PC-9 (cell line): ENCODE data around the gene PRSS50. TPM values are rescaled to one million over a fixed set of nuclear protein-coding genes. Genes with fewer than 3 reads are reported as not detected.

ENCODE experiments used
- BruUV-seq: library from RNA; stranded (reverse); fragments of 400-500 nt; replicated peaks from 2 replicates; lab custom pipeline; 2021; lab: Mats Ljungman, UMichigan
- CTCF ChIA-PET: fragments of 300-600 bp; sonication (Branson Sonifier 250); formaldehyde crosslinking; loops from one replicate; lab custom pipeline; 2022; ENCODE audit warnings: antibody characterized with exemption; lab: Charles Lee
- POLR2A ChIA-PET: fragments of 300-600 bp; sonication (Branson Sonifier 250); formaldehyde crosslinking; loops from one replicate; lab custom pipeline; 2022; ENCODE audit warnings: antibody characterized with exemption; ENCODE audit not compliant: unreplicated experiment; lab: Charles Lee
- DNase-seq, 2 experiments: peaks; one replicate each; pipeline versions ENCODE4 v3.0.0 to v3.0.0-alpha.2; 2015 to 2022; ENCODE audit warnings: mixed read lengths in 1 of 2
- H2AFZ ChIP-seq: fragments of 200-600 bp; sonication (generic); 2 replicates; pipeline ENCODE4 v1.8.1; 2017; ENCODE audit warnings: antibody characterized with exemption
- H3F3A ChIP-seq: fragments of 200-600 bp; sonication (generic); 2 replicates; pipeline ENCODE4 v1.8.1; 2017; ENCODE audit warnings: antibody characterized with exemption, mild to moderate bottlenecking, low read depth; ENCODE audit not compliant: insufficient read depth
- H3K27ac ChIP-seq: fragments of 200-600 bp; sonication (generic); 2 replicates; pipeline ENCODE4 v1.6.1; 2016; ENCODE audit warnings: mixed run types
- H3K27me3 ChIP-seq: fragments of 200-600 bp; sonication (generic); 2 replicates; pipeline ENCODE4 v1.6.1; 2016; ENCODE audit warnings: low read depth, mixed run types; ENCODE audit not compliant: insufficient read depth
- H3K36me3 ChIP-seq: fragments of 200-600 bp; sonication (generic); 2 replicates; pipeline ENCODE4 v1.6.1; 2016; ENCODE audit warnings: low read depth, mixed run types
- H3K4me1 ChIP-seq: fragments of 200-600 bp; sonication (generic); replicated peaks from 2 replicates; pipeline ENCODE4 v1.6.1; 2016; ENCODE audit warnings: mixed run types; ENCODE audit not compliant: insufficient read depth
- H3K4me2 ChIP-seq: fragments of 200-600 bp; sonication (generic); 2 replicates; pipeline ENCODE4 v1.6.1; 2017; ENCODE audit warnings: mixed run types
- H3K4me3 ChIP-seq: fragments of 200-600 bp; sonication (generic); 2 replicates; pipeline ENCODE4 v1.6.1; 2016; ENCODE audit warnings: mixed run types
- H3K79me2 ChIP-seq: fragments of 200-600 bp; sonication (generic); 2 replicates; pipeline ENCODE4 v1.6.1; 2017; ENCODE audit warnings: low read depth, mixed run types
- H3K9me2 ChIP-seq: fragments of 200-600 bp; sonication (generic); 2 replicates; pipeline ENCODE4 v1.8.1; 2017; ENCODE audit warnings: mild to moderate bottlenecking; ENCODE audit not compliant: insufficient read depth
- H3K9me3 ChIP-seq: fragments of 200-600 bp; sonication (generic); 2 replicates; pipeline ENCODE4 v1.8.1; 2016; ENCODE audit warnings: low read depth; ENCODE audit not compliant: insufficient read depth
- H4K20me1 ChIP-seq: fragments of 200-600 bp; sonication (generic); 2 replicates; pipeline ENCODE4 v1.8.1; 2017; ENCODE audit not compliant: insufficient read depth
- EZH2 ChIP-seq: fragments of 200-600 bp; sonication (generic); IDR thresholded peaks from 2 replicates; pipeline ENCODE4 v1.8.0; 2017; ENCODE audit warnings: antibody characterized with exemption, low read depth
- intact Hi-C: fragments of 100-400 bp; cut with micrococcal nuclease; formaldehyde crosslinking; loops from one replicate; pipeline ENCODE4 v1.10.0; 2022; ENCODE audit not compliant: unreplicated experiment
- total RNA-seq: library from RNA; stranded (reverse); gene quantifications from 2 replicates; pipeline ENCODE4 v1.2.3, GENCODE V29; 2021
- TF ChIP-seq, protein P1 (sequence below): fragments of 200-600 bp; sonication (generic); conservative IDR thresholded peaks from 2 replicates; pipeline ENCODE4 v1.6.1; 2017; ENCODE audit warnings: mixed run types, antibody characterized with exemption, mild to moderate bottlenecking, moderate library complexity

The PRSS50 gene
- total RNA-seq, 1 experiment from 2014 or later = 0.50 TPM

DNA sequence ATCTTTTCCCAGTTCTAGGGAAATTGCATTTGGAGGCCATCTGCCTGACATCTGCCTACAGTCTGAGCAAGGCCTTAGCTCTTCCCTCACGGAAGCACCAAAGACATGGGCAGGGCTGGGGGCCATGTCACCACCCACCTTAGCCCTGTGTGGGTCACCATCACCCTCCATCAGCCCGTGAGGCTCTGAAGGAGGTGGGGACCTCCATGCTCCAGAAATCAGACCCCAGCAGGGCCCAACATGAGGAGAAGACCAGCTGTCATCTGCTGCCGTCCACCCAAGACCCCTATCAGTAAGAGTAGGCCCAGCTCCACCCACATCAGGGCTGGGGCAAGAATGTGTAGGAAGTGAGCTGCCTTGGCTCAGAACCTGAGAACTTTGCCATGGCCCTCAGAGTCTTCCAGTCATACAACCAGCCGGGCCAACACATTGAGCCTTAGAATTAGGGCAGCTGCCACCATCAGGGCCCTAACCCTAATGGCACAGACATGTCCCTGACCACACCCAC, 14.6 kb downstream of the PRSS50 start:
- DNase-seq = no peak
- ChIA-PET POLR2A (interaction anchor here (0.7 kb wide), 1 partner anchor 27 kb away, joined by 7 read pairs; no protein-coding TSS in a partner anchor), CTCF (no interaction called here)
- intact Hi-C loops = no loop called here
- H3K36me3 ChIP-seq = no peaks in the 10 kb centered on the region
- no peaks in the 10 kb centered on the region; the same call in 1 of the 2 replicates for H3F3A ChIP-seq
- peaks cover 26% of the 10 kb centered on the region for H3K4me1 ChIP-seq
- H4K20me1 ChIP-seq = no peaks in the 10 kb centered on the region
- H3K79me2 ChIP-seq = no peaks in the 10 kb centered on the region
- no peak overlapping the region for H3K27ac ChIP-seq
- no peak overlapping the region for H3K4me3 ChIP-seq
- H3K27me3 ChIP-seq = no peaks in the 10 kb centered on the region
- no peaks in the 10 kb centered on the region for H3K9me2 ChIP-seq
- no peaks in the 10 kb centered on the region for H3K9me3 ChIP-seq
- TF ChIP-seq, protein P1, sequence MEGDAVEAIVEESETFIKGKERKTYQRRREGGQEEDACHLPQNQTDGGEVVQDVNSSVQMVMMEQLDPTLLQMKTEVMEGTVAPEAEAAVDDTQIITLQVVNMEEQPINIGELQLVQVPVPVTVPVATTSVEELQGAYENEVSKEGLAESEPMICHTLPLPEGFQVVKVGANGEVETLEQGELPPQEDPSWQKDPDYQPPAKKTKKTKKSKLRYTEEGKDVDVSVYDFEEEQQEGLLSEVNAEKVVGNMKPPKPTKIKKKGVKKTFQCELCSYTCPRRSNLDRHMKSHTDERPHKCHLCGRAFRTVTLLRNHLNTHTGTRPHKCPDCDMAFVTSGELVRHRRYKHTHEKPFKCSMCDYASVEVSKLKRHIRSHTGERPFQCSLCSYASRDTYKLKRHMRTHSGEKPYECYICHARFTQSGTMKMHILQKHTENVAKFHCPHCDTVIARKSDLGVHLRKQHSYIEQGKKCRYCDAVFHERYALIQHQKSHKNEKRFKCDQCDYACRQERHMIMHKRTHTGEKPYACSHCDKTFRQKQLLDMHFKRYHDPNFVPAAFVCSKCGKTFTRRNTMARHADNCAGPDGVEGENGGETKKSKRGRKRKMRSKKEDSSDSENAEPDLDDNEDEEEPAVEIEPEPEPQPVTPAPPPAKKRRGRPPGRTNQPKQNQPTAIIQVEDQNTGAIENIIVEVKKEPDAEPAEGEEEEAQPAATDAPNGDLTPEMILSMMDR = no peak
- no peak for TF ChIP-seq EZH2
- no peak overlapping the region for H2AFZ ChIP-seq
- H3K4me2 ChIP-seq = no peak overlapping the region
- BruUV-seq = no TSS peak

DNA sequence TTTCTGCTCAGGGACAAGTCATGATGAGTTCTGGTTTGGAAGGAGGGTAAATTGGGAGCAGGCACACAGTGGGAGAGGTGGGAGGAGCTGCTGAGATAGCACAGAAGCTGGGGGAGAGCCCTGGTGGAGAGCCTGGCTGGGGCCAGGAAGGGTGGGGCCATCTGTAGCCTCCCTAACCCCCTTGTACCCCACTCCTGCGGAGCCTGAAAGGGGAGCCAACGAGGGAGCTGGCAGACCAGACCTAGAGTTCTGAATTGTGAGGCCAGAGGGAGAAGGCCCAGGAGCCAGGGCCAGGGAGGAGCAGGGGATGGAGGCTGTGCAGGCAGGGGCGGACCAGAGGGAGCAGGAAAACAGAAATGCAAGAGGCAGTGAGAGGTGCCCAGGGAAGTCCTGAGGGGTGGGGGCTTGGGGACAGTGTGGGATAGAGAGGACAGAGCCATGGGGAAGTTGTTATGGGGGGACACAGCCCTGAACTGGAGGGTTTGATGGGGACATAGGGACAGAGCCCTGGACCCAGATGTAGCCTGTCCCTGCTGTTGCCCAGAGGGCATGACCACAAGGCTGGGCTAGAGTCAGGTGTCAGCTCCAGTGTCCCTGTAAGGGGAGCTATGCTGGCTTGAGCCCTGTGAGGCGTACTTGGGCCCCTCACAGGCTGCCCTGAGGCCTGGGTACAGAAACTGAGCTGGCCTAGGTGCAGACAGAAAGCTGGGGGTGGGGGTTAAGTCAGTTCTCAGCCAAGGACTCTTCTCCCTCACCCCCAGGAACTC, 15.2 kb downstream of the PRSS50 start:
- BruUV-seq = no TSS peak
- Histone ChIP-seq H3K36me3 (no peaks in the 10 kb centered on the region), H3K4me1 (peaks cover 26% of the 10 kb centered on the region), H3K4me2 (no peak overlapping the region), H2AFZ (no peak overlapping the region), H3K79me2 (no peaks in the 10 kb centered on the region), H3K27ac (no peak overlapping the region), H3K9me3 (no peaks in the 10 kb centered on the region), H4K20me1 (no peaks in the 10 kb centered on the region), H3F3A (no peaks in the 10 kb centered on the region; the same call in 1 of the 2 replicates), H3K9me2 (no peaks in the 10 kb centered on the region), H3K4me3 (no peak overlapping the region), H3K27me3 (no peaks in the 10 kb centered on the region)
- POLR2A ChIA-PET = interaction anchor here (0.7 kb wide), 1 partner anchor 27 kb away, joined by 7 read pairs; no protein-coding TSS in a partner anchor
- intact Hi-C loops = no loop called here
- CTCF ChIA-PET = no interaction called here
- TF ChIP-seq, protein P1 = no peak
- TF ChIP-seq EZH2 = no peak
- no peak for DNase-seq

GRCh38 chr3:46701181-46701939, 16.3 kb downstream of the PRSS50 start, which contains the start of gene TMIE:
TMIE (plus strand) TSS chr3:46701392; CDS start chr3:46701488, 96 bp downstream.
- no peaks in the 10 kb centered on the region for H3K27me3 ChIP-seq
- no peak within 1 kb of the TSS for H3K4me3 ChIP-seq
- no peaks in the 10 kb centered on the region for H3K9me2 ChIP-seq
- no peak within 1 kb of the TSS for H3K27ac ChIP-seq
- H4K20me1 ChIP-seq = no peaks in the 10 kb centered on the region
- BruUV-seq = no TSS peak
- TF ChIP-seq, protein P1 = no peak
- no peak for TF ChIP-seq EZH2
- DNase-seq = no peak
- H2AFZ ChIP-seq = no peak within 1 kb of the TSS
- POLR2A ChIA-PET = no interaction called here
- H3K4me1 ChIP-seq = peaks cover 20% of the 10 kb centered on the region
- no peaks in the 10 kb centered on the region for H3K79me2 ChIP-seq
- H3K36me3 ChIP-seq = no peaks in the 10 kb centered on the region
- CTCF ChIA-PET = no interaction called here
- H3K9me3 ChIP-seq = no peaks in the 10 kb centered on the region
- no peak within 1 kb of the TSS for H3K4me2 ChIP-seq
- intact Hi-C loops = no loop called here
- H3F3A ChIP-seq = no peaks in the 10 kb centered on the region; the same call in 1 of the 2 replicates
